GM21825 (cell line): Measurements from ENCODE around the gene RCN1.
"Not testable (repeated sequence)": the region's sequence is repeated elsewhere in the genome, so short reads cannot be mapped to it uniquely, and the experiment has no call there.

Experiments
- ATAC-seq: cut with Tn5 transposase; IDR thresholded peaks from one replicate; pipeline ENCODE4 v1.9.1; 2021; ENCODE audit warnings: mild to moderate bottlenecking, moderate library complexity; ENCODE audit not compliant: unreplicated experiment

The RCN1 gene

GRCh38 chr11:32073644-32074026, 17.2 kb upstream of the RCN1 start:
- ATAC-seq, result no peak

- ATAC-seq, result no peak
Observed at GRCh38 chr11:32079553-32079952, 11.3 kb upstream of the RCN1 start.

- no peak for ATAC-seq
Observed at GRCh38 chr11:32080361-32080980, 10.4 kb upstream of the RCN1 start.

GRCh38 chr11:32081129-32081641, 9.7 kb upstream of the RCN1 start:
- peak; percentile 53 for ATAC-seq

DNA sequence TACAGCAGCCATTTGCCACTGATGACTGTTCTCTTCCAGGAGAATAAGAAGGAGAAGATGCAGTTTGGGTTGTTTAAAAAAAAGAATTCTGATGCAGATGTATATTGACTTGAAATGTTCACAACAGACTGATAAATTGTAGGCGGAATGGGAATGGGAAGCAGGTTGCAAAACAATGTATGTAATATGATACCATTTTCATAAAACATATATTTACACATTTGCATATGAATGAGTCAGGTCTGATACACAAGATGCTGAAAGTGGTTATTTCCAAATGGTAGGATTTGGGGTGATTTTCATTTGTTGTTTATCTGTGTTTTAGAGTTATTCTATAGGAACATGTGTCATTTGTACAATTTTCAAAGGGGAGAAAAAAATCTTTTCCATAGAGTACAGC, 9.0 kb upstream of the RCN1 start:
- no peak for ATAC-seq

DNA sequence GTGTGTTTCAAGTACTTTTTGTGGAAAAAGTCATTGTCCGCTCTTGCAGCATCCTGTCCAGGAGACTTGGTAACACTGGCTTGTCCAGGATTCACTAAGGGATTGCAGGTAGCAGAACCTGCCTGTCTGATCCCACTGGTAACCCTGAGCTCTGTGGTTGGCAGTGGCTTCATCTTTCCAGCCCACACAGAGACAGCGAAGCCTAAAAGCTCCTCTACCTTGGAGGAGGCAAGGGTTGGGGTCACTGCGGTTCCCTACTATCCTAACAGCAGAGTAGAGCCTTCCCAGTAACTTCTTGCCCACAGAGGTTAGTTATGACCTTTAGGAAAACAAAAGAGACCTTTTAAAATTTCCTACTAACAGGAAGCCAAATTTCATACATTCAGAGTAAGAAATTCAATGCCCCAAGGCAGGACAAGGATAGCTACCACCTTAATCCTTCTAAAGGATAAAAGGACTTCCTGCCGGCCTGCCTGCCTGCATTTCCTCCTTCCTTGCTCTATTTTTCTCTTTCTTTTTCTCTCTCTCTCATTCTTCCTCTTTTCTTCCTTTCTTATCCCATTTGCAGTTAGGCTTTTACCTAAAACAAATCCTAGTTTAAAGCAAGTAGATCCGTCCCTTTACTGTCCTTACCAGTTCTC, 8.4 kb upstream of the RCN1 start:
- no peak for ATAC-seq

- ATAC-seq, result no peak
Observed at GRCh38 chr11:32087597-32087996, 3.3 kb upstream of the RCN1 start.

GRCh38 chr11:32088117-32088941, 2.5 kb upstream of the RCN1 start:
- peak; percentile 33 for ATAC-seq

DNA sequence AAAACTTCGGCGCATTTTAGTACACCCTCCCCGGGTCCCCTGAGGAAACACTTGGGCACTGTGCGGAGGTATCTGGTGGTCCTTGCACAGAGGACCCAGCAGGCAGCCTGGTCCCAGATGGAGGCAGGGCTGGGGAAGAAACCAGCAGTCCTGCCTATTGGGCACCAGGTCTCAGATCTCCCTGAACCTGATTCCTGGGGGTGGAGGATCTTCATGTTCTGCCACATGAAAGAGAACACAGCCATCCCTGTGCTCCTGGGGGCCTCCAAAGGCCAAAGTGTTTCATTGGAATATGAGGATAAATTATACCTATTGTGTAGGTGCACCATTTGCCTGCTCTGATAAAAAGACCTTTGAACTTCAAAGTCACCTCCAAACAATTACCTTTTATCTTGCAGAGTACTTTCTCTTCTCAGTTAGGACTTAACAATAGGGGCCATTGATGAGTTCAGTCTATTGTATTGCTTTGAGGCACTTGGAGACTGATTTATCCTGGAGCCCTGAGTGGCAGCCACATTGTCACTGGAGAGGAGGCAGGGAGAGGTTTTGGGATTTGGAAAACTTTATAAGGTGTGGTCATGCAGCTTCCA, 1.8 kb downstream of the RCN1 start:
- no peak for ATAC-seq

DNA sequence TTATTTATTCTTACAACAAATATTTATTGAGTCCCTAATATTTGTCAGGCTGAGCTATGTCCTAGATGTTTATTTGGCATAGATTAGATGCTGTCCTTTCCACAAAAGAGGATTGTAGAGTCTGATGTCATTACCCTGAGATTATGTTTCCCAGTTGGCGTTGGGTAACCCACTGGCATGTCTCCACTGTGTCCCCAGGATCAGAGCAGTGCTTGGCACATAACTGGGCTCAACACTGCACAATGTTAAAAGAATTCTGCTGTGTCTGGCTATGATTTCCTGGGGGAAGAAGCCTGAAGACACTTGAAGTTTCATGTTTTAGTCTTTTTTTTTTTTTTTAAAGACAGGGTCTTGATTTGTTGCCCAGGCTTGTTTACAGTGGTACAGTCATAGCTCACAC, 4.0 kb downstream of the RCN1 start:
- ATAC-seq, result no peak

DNA sequence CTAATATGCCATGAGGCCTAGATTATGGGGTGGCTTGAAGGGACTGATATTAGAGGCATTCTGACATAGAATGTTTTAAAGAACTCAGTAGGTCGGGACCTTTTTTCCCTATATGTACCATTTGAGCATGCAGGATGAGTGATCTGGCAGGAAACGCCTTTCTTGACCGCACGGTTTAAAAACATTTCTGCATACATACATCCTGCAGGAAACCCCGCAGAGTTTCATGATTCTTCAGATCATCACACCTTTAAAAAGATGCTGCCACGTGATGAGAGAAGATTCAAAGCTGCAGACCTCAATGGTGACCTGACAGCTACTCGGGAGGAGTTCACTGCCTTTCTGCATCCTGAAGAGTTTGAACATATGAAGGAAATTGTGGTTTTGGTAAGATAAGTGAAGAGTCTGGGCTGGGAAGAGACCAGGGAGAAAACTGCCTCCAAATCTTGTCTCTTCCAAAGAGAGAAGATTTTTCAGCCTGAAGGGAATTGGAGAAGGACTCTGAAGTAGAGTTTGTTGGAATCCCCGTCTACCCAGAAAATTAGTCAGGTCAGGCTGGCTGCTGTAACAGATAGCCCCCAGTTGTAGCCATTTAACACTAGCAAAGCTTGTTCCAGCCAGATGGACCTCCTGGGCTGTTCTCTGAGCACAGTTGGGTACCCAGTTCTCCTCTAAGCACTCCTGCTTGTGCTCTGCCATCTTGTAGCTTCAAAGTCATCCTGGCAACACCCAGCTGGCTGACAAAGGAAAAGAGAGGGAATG, 7.4 kb downstream of the RCN1 start:
- no peak for ATAC-seq

- ATAC-seq, result no peak
Observed at GRCh38 chr11:32099516-32099915, 8.6 kb downstream of the RCN1 start.

- no peak for ATAC-seq
Observed at GRCh38 chr11:32100495-32100894, 9.6 kb downstream of the RCN1 start.

- no peak for ATAC-seq
Observed at GRCh38 chr11:32101791-32102190, 10.9 kb downstream of the RCN1 start.

DNA sequence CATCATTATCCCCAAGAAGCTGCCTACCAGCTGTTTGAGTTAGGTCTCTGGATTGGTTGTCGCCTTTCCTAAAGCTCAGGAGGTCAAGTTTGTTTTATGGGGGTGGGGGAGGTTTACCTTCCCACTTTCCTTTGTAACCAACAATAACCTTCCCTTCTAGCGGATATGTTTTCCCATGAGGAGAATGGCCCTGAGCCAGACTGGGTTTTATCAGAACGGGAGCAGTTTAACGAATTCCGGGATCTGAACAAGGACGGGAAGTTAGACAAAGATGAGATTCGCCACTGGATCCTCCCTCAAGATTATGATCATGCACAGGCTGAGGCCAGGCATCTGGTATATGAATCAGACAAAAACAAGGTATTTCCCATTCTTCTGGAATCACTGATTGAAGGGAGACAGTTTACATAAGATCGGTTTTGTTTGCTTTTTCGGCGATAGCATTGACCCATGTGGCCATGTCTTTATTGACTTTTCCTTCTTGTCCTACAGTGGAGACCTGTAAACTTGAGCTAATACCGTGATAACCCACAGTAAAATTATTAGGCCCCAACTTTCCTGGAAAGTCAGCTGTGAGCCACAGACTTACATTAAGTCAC, 12.3 kb downstream of the RCN1 start:
- not testable (repeated sequence) for ATAC-seq

DNA sequence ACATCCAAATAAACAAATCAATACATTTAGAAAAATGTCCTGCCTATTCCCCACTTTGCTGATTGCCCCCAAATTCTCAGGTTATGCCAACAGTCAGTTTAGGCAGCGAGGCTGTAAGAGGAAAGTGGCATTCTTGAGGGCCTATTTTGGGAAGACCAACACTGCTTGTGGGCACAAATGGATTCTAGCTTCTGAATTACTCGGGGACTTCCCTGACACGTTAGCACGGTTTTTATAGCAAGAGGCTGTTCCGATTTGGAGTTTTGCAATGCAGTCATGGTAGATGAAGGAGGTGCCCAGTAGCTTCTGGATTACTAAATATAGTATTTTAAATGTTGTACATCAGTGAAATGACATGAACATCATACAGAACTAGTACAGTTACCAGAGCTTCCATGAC, 13.1 kb downstream of the RCN1 start:
- no peak for ATAC-seq

GRCh38 chr11:32105871-32106560, 15.1 kb downstream of the RCN1 start:
- peak; percentile 73 for ATAC-seq

- ATAC-seq, result no peak
Observed at GRCh38 chr11:32107647-32108046, 16.8 kb downstream of the RCN1 start.

- ATAC-seq, result no peak
Observed at GRCh38 chr11:32108576-32108975, 17.7 kb downstream of the RCN1 start.

DNA sequence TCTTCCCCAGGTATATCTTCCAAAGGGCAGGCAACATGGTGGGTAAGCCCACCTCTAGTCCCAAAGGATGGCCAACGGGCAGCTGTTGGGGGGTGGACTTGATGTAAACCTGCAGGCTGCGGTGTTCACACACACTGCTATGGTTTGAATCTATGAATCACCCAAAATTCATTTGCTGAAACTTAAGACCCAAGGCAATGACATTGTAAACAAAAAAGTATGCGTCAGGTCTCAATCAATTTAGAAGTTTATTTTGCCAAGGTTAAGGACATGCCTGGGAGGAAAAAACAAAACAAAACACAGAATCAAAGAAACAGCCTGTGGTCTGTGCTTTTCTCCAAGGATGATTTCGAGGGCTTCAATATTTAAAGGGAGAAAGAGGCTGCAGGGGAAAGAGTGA, 18.3 kb downstream of the RCN1 start:
- no peak for ATAC-seq
